Ovary (tissue), 9 donors: ENCODE results near the gene DNAJC8. TPM values are rescaled to one million over a fixed set of nuclear protein-coding genes. Genes with fewer than 3 reads are reported as not detected.

Experiments used
- DNase-seq, 5 donors: peaks; one replicate each; pipeline ENCODE4 v3.0.0-alpha.2; 2019 to 2020
- H3K27ac ChIP-seq, 2 donors: fragments of 200-600 bp; one replicate each; pipeline versions ENCODE4 v1.5.1 to v1.8.0; 2019 to 2022
- H3K27me3 ChIP-seq: fragments of 200-600 bp; one replicate; pipeline ENCODE4 v1.8.0; 2022
- H3K36me3 ChIP-seq: fragments of 200-600 bp; sonication (generic); one replicate; pipeline ENCODE4 v1.5.1; 2019
- H3K4me1 ChIP-seq: one replicate; pipeline ENCODE4 v1.8.1; 2013; ENCODE audit warnings: mild to moderate bottlenecking, moderate library complexity; ENCODE audit not compliant: insufficient read depth
- H3K4me3 ChIP-seq: fragments of 200-600 bp; sonication (generic); one replicate; pipeline ENCODE4 v1.5.1; 2017
- H3K9me3 ChIP-seq, 2 donors: fragments of 200-600 bp in 1 of 2; sonication (generic) in 1 of 2; one replicate each; pipeline versions ENCODE4 v1.5.1 to v1.8.1; 2013 to 2019; ENCODE audit warnings: mild to moderate bottlenecking in 1 of 2, moderate library complexity in 1 of 2
- EP300 ChIP-seq: sonication (generic); formaldehyde crosslinking; IDR thresholded peaks from one replicate; pipeline ENCODE4 v1.6.1; 2017; ENCODE audit warnings: antibody characterized with exemption
- POLR2A ChIP-seq: fragments of 450-650 bp; IDR thresholded peaks from one replicate; pipeline ENCODE4 v1.6.1; 2017; ENCODE audit warnings: antibody characterized with exemption, mild to moderate bottlenecking, moderate library complexity
- WGBS, 3 donors: extraction: QIAGEN DNeasy Blood & Tissue Kit in 1 of 3; methylation state at CpG; one replicate each; pipeline versions ENCODE4 v1.1.5 to v1.1.7; 2013 to 2017; 5-methylcytosine and 5-hydroxymethylcytosine counted together
- intact Hi-C, 4 donors: fragments of 100-400 bp; cut with DNase I; formaldehyde crosslinking; loops; one replicate each; pipeline versions ENCODE4 v1.11.0 to v1.15.1; 2022 to 2023
- polyA plus RNA-seq, 2 donors: library from polyadenylated mRNA; stranded (reverse); fragments of 200-250 nt in 1 of 2; fragments of 350-450 nt in 1 of 2; fragmentation: Illumina TruSeq in 1 of 2; extraction: RNeasy Lipid Tissue Mini Kit (QIAGEN cat#74804) in 1 of 2; gene quantifications; one replicate each; pipeline ENCODE4 v1.2.3, GENCODE V29; 2013 to 2014
- total RNA-seq, 7 donors: library from RNA; depleted of rRNA in 2 of 7; stranded (reverse); fragments of >200 nt in 2 of 7; fragmentation: NEBNext Ultra II Directional in 3 of 7; extraction: Animal tissue kit (Norgen Biotek cat#: 25700) in 3 of 7; gene quantifications; one replicate each; pipeline versions ENCODE4 v1.1.0 to v1.2.4, GENCODE V29; 2016 to 2023
- TF ChIP-seq, protein P1 (sequence below), 3 donors: fragments of 450-650 bp in 2 of 3; fragments of 200-600 bp in 1 of 3; IDR thresholded peaks; one replicate each; pipeline versions ENCODE4 v1.5.1 to v1.8.0; 2016 to 2022; ENCODE audit warnings: antibody characterized with exemption in 3 of 3, mild to moderate bottlenecking in 1 of 3
- donor health status: DM: no; HTN: no; CAD: no; lungs with moderate emphysema.
- donor health status: DM: no; HTN: no; CAD: no.
- donor health status: Bipolar disorder and iron deficiency.
- donor health status: DM: yes; HTN: yes; CAD: no.
- donor health status: DM: no; HTN: no; CAD: no.
- donor health status: DM: yes; HTN: yes; CAD: no.

DNAJC8 gene
- total and polyA plus RNA-seq, 9 donors: 61.2 to 181 (median 77.9) TPM

DNA sequence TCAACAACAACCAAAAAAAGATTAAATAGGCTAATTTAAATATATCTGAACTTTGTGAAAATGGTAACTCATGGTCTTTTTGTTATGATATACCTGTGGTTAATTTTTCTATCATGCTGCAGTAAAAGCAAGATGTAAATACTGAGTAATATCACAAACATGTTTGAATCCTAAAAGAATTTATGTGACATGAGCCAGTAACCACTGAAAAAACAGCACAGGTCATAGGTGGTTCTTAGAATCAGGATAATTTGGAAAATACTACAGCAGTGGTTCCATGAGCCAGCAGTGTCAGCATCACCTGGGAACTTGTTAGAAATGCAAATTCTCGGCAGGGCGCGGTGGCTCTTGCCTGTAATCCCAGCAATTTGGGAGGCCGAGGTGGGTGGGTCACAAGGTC is 7.2 kb upstream of the DNAJC8 start:
- 81 to 93% (median 86%) methylated on average over 4 of the region's 4 CpGs for WGBS, 3 donors
- intact Hi-C loops: no loop called here
- no peaks in the 10 kb centered on the region for H3K9me3 ChIP-seq

DNA sequence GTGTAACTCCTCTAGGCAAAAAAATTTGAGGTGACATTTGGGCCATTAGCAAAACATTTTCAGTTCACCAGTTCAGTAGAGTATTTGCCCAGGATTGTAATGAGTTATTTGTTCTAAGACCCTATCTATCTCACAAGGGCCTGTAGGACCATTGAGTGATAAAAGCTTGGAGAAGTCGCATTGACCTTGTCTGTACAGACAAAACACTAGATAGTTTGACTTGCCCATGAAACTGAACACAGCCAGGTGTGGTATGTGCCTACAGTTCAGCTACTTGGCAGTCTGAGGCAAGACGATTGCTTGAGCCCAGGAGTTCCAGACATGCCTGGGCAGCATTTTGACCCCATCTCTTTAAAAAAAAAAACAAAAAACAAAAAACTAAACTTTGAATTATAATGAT is 6.2 kb upstream of the DNAJC8 start:
- DNase-seq: no peak
- H3K36me3 ChIP-seq: no peaks in the 10 kb centered on the region
- peaks cover 2% of the 10 kb centered on the region for H3K4me1 ChIP-seq
- intact Hi-C loops: no loop called here
- H3K27me3 ChIP-seq: no peaks in the 10 kb centered on the region
- TF ChIP-seq, protein P1, sequence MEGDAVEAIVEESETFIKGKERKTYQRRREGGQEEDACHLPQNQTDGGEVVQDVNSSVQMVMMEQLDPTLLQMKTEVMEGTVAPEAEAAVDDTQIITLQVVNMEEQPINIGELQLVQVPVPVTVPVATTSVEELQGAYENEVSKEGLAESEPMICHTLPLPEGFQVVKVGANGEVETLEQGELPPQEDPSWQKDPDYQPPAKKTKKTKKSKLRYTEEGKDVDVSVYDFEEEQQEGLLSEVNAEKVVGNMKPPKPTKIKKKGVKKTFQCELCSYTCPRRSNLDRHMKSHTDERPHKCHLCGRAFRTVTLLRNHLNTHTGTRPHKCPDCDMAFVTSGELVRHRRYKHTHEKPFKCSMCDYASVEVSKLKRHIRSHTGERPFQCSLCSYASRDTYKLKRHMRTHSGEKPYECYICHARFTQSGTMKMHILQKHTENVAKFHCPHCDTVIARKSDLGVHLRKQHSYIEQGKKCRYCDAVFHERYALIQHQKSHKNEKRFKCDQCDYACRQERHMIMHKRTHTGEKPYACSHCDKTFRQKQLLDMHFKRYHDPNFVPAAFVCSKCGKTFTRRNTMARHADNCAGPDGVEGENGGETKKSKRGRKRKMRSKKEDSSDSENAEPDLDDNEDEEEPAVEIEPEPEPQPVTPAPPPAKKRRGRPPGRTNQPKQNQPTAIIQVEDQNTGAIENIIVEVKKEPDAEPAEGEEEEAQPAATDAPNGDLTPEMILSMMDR (IDR thresholded peaks at IDR 0.05): no peak
- TF ChIP-seq POLR2A: no peak
- H3K4me3 ChIP-seq: no peak overlapping the region
- 8 to 31% (median 15%) methylated on average over 2 of the region's 2 CpGs for WGBS, 3 donors
- no peaks in the 10 kb centered on the region for H3K9me3 ChIP-seq
- H3K27ac ChIP-seq: no peak overlapping the region

More for the DNA sequence above, 7.2 kb upstream of the DNAJC8 start:
- TF ChIP-seq, protein P1 (IDR thresholded peaks at IDR 0.05): no peak
- TF ChIP-seq POLR2A: no peak
- DNase-seq: no peak
- Histone ChIP-seq H3K27ac (no peak overlapping the region), H3K27me3 (no peaks in the 10 kb centered on the region), H3K4me1 (peaks cover 2% of the 10 kb centered on the region), H3K36me3 (no peaks in the 10 kb centered on the region), H3K4me3 (no peak overlapping the region)

DNA sequence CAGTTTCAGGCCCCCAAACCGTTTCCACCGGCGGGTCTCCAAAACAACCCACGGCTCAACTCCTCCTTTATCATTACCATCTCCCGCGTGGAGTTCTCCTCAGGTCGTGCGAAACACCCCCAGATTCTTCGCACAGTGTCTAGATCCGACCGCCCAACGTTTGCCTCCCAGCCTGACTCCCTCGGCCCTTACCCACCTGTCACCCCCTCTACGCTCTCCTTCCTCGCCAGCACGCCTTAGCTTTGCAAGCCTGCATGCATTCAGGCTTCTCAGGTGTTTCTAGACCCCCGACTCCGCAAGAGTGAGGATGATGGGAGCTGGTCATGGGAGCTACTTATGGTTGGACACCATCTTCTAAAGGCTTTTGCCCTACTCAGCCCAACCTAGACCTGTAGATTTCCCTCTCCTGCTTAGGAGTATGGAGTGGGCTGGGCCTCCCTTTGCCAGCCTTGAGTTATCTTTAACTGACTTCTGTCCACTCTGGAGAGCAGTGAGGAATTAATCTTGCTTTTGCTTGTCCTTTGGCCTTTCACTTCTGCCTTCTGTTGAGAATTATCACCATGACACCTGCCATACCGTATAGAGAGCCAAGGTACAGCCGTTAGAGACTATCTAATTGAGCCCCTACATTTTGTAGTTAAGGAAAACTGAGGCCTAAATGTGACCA is 4.0 kb upstream of the DNAJC8 start:
- no peaks in the 10 kb centered on the region for H3K36me3 ChIP-seq
- intact Hi-C loops: no loop called here
- H3K9me3 ChIP-seq: no peaks in the 10 kb centered on the region
- H3K4me3 ChIP-seq: peak overlapping the region; percentile 98
- DNase-seq: no peak
- H3K27me3 ChIP-seq: no peaks in the 10 kb centered on the region
- H3K27ac ChIP-seq: peak overlapping the region in 1 of 2 donors; percentile 30
- 8% methylated on average over 20 of the region's 20 CpGs for WGBS, 3 donors
- TF ChIP-seq POLR2A (no peak), EP300 (no peak)
- TF ChIP-seq, protein P1 (IDR thresholded peaks at IDR 0.05): no peak
- H3K4me1 ChIP-seq: peaks cover 7% of the 10 kb centered on the region

- WGBS, 3 donors: 0 to 1% (median 1%) methylated on average over 45 to 60 of the region's 60 CpGs
- TF ChIP-seq, protein P1 (IDR thresholded peaks at IDR 0.05): no peak
- peak; percentile 89 for TF ChIP-seq POLR2A
- Histone ChIP-seq H3K4me3 (peak within 1 kb of the TSS; percentile 98), H3K27me3 (no peaks in the 10 kb centered on the region), H3K27ac (peak within 1 kb of the TSS; percentile 30 to 77), H3K9me3 (no peaks in the 10 kb centered on the region), H3K36me3 (no peaks in the 10 kb centered on the region), H3K4me1 (peaks cover 7% of the 10 kb centered on the region)
- intact Hi-C loops: no loop called here
- DNase-seq: peak; percentile 96 to 97 (median 97)
Measured at GRCh38 chr1:28235755-28236655, 3.2 kb upstream of the DNAJC8 start, which contains the start of gene ATP5IF1. Gene ATP5IF1 (plus strand): TSS chr1:28236124. CDS start chr1:28236184, 60 bp downstream.
